Cerebellar cortex (tissue), 1 donor: ENCODE data around the gene FBLN2.

ENCODE experiments used
- DNase-seq: peaks from one replicate; pipeline ENCODE4 v3.0.0-alpha.2; 2015; ENCODE audit warnings: low spot score

Gene FBLN2

GRCh38 chr3:13624671-13625125 lies 75.8 kb downstream of the FBLN2 start:
- DNase-seq, result no peak

DNA sequence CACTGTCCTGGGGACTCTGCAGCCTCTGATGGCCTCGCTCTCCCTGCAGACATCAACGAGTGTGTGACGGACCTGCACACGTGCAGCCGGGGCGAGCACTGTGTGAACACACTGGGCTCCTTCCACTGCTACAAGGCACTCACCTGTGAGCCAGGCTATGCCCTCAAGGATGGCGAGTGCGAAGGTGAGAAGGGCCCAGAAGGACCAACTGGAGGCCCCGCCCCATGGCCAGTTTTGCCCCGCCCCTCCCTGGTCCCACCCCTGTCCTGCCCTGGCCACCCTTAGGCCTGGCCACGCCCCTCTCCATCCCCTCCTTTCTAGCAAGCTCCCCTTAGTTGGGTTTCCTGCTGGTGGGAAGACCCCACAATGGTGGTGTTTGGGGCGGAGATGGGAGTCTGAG lies 77.5 kb downstream of the FBLN2 start:
- DNase-seq, result no peak

GRCh38 chr3:13626915-13627460 lies 78.1 kb downstream of the FBLN2 start:
- no peak for DNase-seq

DNA sequence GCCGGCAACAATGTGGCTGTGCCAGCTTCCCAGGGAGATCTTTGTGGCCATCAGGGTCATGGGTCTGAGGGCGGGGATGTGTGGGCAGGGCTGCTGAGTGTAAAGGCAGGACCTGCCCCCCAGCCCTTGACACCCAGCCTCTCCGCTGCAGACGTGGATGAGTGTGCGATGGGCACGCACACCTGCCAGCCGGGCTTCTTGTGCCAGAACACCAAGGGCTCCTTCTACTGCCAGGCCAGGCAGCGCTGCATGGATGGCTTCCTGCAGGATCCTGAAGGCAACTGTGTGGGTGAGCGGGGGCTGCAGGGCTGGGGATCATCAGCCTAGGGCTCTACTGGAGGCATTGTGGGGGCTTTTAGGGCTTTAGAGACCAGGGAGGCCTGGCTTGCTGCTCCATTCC lies 78.8 kb downstream of the FBLN2 start:
- no peak for DNase-seq

GRCh38 chr3:13628432-13628831 lies 79.5 kb downstream of the FBLN2 start:
- DNase-seq, result no peak

DNA sequence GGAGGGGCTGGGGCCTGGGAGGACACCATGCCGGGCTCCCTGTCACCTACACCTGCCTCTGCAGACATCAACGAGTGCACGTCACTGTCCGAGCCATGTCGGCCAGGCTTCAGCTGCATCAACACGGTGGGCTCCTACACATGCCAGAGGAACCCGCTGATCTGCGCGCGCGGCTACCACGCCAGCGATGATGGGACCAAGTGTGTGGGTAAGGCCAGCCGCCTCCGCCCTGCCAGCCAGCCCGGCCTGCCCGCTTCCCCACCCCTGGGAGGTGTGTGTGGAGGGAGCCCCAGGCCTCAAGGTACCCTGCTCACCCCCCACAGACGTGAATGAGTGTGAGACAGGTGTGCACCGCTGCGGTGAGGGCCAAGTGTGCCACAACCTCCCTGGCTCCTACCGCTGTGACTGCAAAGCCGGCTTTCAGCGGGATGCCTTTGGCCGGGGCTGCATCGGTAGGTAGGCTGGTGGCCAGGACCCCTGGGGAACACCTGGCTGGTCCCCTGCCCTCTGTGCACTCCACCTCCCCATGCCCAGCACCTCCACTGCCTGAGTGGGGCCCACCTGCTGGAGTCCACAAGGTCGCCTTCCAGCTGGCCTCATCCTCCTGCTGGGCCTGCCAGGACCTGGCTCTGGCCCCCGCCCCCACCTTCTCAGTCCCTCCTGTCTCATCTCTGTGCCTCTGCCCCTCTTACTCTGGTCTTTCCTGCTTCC lies 80.1 kb downstream of the FBLN2 start:
- DNase-seq, result no peak

DNA sequence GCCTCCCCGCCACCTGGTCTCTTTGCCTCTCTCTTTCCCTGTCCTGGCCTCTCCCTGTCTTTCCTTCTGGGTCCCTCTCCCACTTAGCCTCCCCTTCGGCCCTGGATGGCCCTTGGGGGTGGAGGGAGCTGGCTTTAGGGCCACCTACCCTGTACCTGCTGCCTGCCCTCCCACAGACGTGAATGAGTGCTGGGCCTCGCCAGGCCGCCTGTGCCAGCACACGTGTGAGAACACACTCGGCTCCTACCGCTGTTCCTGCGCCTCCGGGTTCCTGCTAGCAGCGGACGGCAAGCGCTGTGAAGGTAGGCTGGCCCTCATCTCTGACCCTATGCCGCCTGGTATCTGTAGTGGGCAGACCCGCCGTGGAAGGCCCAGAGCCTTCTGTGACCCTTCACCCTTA lies 80.7 kb downstream of the FBLN2 start:
- no peak for DNase-seq

DNA sequence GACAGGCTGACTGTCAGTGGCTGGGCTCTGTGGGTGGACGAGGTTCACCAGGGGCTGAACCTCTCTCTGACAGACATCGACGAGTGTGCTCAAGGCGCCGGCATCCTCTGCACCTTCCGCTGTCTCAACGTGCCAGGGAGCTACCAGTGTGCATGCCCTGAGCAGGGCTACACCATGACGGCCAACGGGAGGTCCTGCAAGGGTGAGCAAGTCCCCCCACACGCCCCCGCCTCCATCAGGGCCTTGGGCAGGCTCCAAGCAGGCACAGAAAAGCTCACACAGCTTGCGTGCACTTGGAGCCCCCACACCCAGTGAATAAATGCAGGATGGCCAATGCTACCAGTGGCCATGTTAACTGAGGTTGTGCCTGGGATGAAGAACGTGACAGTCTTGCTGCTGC lies 82.3 kb downstream of the FBLN2 start:
- DNase-seq, result no peak

DNA sequence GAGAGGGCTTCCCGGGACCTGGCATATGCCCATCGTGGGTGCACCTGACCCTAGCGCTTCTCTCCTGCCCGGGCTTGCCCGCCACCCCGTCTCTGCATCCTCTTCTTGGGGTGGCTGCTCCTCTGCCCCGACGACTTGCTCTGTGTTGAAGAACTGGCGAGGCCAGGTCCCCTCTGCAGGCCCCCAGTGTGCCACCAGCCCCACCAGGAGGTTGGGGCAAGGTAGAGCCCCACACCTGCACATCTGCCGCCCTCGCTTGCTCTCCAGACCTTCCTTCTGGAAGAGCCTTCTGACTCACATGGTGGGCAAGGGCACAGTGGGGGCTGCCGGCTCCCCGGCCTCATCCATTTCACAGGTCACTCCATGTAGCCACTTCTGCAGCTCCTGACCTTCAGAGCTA lies 84.3 kb downstream of the FBLN2 start:
- no peak for DNase-seq

- DNase-seq, result no peak
These were observed 85.2 kb downstream of the FBLN2 start for GRCh38 chr3:13634151-13634550.

DNA sequence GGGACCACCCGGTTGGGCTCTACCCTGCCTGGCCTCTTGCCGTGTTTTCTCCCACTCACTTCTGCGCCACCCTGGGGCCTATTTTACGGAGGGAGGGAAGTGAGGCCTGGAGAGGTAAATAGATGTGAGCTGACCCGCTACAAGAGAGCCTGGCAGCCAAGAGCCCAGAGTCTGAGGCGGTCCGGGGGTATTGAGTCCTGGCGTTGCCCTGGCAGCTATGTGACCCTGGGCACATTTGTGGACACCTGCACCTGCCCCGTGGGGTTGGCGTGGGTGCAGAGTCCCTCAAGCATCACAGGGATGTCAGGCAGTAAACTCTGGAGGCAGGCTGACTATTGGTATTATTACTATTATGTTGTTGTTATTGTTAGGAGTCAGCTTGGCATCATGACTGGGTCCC lies 85.7 kb downstream of the FBLN2 start:
- DNase-seq, result no peak

- DNase-seq, result no peak
These were observed 87.3 kb downstream of the FBLN2 start for GRCh38 chr3:13636186-13636585.

DNA sequence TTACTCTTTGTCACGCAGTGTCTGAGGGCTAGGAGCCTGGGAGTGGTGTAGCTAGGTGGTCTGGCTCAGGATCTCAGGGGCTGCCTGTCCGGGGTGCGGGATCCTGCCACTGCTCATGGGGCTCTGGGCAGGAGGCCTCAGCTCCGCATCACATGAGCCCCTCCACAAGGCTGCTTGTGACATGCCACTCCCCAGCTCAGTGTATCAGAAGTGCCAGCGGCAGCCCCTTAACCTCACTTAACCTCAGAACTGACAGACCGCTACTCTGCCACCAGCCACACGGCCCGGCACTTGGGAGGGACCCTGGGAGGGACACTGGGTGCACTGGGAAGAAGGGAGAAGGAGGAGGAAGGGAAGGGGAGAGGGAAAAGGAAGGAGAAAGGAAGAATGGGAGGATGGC lies 87.9 kb downstream of the FBLN2 start:
- DNase-seq, result no peak

DNA sequence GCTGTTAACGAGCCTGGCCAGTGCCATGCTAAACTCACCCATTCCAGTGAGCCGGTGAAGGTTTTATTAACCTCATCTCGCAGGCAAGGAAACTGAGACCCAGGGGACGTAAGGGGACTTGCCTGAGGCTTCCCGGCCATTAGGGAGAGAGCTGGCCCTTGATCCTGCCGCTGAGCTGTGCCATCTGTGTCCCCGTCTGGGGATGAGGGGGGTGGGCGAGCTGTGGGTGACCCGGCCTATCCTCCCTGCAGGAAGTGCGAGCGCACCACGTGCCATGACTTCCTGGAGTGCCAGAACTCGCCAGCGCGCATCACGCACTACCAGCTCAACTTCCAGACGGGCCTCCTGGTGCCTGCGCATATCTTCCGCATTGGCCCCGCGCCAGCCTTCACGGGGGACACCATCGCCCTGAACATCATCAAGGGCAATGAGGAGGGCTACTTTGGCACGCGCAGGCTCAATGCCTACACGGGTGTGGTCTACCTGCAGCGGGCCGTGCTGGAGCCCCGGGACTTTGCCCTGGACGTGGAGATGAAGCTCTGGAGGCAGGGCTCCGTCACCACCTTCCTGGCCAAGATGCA lies 88.5 kb downstream of the FBLN2 start:
- DNase-seq, result no peak

- no peak for DNase-seq
These were observed 89.0 kb downstream of the FBLN2 start for GRCh38 chr3:13637953-13638352.

DNA sequence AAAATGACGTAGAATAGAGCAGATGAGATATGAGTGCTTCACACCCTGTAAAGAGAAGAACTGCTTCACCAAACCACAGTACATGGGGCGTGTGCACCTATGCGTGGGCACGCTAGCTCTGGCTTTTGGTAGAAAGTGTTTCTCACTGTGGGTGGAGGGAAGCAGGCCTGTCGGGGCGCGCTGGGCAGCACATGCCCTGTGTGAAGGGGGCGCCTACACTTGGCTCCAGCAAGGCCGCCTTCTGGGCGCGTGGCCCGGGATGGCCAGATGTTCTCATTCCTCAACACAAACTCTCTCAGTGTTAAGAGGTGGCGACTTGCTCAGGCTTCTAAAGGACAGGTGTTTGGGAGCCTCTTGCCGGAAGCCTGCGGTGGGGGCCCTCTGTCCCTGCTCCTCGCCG lies 90.0 kb downstream of the FBLN2 start:
- DNase-seq, result no peak

GRCh38 chr3:13642597-13642996 lies 93.7 kb downstream of the FBLN2 start:
- no peak for DNase-seq

DNA sequence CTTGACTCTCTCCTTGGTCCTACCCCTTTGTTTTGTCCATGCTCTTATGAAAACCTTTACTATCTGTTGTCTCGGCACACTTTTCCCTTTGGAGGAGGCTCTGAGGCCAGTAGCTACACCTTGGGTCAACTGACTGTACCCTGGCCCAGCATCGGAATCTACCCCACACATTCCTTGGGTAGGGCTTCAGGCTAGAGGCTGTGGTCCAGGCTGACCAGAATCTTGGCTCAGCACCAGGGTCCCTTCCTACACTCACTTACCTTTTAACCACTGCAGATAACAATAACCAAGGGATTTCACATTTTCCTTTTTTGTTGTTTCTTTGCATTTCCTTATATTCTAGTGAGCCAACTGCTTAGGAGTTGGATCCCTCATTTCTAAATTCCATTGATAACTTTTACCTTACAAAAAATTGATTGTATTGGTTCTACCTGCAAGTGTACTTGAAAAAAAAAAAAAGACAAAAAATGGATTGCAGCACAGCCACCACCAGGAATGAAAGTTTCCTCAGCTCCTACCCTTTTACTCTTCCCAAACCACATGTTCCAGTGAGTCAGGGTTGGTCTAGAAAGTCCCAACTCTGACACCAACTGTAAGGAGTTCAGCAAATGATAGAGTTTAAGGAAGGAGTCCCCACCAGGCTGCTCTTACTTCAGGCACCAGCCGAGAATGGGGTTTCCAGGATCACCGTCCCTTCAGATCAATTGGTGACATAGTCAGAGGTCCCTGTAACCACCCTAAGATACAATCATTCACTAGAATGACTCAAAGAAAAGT lies 95.6 kb downstream of the FBLN2 start:
- DNase-seq, result no peak

GRCh38 chr3:13645801-13646637 lies 97.1 kb downstream of the FBLN2 start:
- no peak for DNase-seq

DNA sequence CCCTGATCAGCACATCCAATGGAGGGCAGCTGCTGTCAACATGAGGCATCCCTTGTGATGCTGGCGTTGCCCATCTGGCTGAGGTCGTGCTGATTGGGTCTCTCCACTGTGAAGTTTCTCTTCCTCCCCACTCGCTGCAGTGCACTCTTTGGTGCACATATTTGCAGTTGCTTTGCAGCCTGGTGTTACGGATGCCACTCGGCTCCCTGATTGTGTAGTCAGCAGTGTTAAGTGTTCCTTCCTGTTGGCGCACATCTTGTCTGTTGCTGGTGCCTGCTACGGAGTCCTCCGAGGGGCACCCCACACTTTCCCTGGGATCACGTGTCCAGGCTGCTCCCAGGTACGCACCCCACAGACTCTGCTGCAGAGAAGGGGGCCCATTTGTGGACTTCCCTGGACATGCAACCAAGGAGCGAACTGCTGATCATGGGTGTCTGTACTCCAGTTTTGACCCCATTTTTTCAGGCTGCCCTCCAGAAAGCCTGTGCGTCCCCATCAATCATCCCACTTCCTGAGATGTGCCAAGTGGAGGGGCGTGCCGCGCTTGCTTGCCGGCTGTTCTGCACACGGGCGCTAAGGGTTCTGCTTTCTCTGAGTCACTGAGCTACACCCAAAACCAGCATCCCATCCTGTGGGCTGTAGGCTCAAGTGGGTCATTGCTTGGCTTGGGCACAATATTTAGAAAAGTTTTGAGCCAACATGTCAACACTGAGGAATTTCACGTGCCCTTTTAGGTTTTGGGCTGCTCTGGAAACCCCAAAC lies 98.6 kb downstream of the FBLN2 start:
- DNase-seq, result no peak
